GM12872 (cell line): ENCODE results near the gene CYP2W1.

Experiments used
- TF ChIP-seq, protein P1 (sequence below): IDR thresholded peaks from 3 replicates; pipeline ENCODE4 v1.5.1; 2011; ENCODE audit warnings: low read depth, mild to moderate bottlenecking, low read length, moderate library complexity; ENCODE audit not compliant: insufficient read depth

Gene CYP2W1

DNA sequence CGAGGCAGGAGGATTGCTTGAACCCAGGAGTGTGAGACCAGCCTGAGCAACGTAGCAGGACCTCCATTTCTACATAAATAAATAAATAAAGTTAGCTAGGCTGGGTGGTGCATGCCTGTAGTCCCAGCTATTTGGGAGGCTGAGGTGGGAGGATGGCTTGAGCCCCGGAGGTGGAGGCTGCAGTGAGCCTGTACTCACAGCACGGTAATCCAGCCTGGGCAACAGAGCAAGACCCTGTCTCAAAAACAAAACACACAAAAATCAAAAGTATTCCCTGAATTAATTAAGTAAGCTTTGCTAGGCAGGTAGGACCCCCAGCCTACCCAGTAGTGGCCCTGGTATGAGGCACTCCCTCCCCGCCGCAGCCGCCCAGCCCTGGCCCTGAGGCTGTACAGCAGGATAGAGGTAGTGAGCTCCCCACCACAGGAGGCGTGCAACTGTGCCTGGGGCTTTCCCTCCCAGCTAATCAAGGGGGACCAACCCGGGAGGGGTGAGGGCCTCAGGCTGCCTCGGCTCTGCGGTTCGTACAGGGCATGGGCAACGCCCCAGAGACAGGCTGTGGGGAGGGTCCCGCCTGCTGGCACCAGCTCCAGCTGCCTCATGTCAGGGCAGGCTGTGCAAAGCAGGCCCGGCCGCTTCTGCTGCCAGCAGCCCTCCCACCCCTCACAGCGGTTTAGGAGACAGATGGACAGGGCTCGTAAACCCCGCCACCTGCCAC lies 1.0 kb upstream of the CYP2W1 start:
- TF ChIP-seq, protein P1, sequence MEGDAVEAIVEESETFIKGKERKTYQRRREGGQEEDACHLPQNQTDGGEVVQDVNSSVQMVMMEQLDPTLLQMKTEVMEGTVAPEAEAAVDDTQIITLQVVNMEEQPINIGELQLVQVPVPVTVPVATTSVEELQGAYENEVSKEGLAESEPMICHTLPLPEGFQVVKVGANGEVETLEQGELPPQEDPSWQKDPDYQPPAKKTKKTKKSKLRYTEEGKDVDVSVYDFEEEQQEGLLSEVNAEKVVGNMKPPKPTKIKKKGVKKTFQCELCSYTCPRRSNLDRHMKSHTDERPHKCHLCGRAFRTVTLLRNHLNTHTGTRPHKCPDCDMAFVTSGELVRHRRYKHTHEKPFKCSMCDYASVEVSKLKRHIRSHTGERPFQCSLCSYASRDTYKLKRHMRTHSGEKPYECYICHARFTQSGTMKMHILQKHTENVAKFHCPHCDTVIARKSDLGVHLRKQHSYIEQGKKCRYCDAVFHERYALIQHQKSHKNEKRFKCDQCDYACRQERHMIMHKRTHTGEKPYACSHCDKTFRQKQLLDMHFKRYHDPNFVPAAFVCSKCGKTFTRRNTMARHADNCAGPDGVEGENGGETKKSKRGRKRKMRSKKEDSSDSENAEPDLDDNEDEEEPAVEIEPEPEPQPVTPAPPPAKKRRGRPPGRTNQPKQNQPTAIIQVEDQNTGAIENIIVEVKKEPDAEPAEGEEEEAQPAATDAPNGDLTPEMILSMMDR: no peak

DNA sequence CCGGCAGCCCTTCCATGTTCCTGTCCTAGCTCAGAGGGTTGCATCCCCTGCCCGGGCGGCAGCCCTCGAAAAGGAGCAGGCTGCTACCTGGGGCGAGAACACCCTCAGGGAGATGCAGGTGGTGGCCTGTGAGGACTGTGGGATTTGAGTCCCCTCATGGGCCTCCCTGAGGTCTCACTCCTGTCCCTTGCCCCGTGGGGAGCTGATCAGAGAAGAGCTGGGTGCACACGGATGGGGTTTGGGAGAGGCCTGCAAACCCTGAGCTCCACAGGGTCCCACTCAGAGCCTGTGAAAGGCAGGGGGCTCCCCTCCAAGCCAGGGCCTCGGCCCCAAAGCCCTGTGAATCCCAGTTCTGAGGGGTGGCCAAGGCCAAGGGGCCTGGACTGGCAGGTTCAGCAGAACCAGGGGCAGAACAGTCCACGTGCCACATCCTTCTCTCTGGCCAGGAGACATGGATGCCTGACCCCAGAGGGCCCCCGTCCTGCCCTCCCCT lies 424 bp upstream of the CYP2W1 start:
- TF ChIP-seq, protein P1: no peak

DNA sequence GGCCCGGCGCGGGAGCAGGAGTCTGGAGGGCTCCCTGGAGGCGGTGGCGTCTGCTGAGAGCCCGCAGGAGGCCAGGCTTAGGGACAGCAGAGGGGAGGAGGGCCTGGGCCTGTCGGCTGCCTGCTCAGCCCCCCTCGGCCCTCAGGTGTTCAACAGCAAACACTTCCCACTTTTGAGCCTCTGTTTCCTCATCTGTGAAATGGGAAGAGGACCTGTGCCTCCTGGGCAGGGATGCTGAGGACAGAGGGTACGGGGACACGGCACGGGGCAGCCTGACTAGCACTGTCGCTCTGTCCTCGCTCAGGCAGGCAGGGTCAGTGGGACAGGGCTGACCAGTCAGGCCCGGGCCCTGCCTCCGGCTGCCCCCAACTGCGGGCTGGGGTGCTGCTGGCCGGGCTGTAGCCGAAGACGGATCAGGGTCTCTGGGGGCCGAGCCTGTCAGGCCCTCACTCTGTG lies 663 bp downstream of the CYP2W1 start:
- TF ChIP-seq, protein P1: no peak

DNA sequence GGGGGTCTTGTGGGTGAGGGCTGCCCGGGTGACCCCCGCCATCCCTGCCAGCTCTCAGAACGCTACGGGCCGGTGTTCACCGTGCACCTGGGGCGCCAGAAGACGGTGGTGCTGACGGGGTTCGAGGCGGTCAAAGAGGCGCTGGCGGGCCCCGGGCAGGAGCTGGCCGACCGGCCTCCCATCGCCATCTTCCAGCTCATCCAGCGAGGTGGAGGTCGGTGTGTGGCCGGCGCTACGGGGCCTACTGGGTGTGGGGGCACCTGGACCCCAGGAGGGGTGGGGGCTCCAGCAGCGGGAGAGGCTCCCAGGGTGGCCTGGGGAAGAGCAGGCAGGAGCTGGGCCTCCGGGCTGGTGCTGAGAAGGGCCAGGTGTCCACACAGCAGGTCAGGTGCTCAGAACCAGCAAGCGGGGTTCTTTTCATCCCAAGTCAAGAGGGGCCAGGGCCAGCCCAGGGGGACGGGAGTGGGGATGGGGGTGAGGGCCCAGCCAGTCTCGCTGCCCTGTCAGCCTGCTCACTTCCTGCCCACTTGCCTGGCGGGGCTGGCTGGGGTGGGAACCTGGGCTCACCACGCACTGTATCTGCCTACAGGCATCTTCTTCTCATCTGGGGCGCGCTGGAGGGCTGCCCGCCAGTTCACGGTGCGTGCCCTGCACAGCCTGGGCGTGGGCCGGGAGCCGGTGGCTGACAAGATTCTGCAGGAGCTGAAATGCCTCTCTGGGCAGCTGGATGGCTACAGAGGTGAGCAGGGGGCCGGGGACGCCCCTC lies 1.6 kb downstream of the CYP2W1 start:
- TF ChIP-seq, protein P1: no peak

DNA sequence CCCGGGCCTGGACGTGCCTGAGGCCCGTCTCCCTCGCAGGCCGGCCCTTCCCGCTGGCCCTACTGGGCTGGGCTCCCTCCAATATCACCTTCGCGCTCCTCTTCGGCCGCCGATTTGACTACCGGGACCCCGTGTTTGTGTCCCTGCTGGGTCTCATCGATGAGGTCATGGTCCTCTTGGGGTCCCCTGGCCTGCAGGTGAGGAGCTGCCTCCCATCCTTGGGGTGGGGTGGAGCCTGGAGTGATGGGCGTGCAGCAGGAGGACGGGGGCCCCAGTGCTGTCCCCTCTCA lies 2.1 kb downstream of the CYP2W1 start:
- TF ChIP-seq, protein P1: no peak

DNA sequence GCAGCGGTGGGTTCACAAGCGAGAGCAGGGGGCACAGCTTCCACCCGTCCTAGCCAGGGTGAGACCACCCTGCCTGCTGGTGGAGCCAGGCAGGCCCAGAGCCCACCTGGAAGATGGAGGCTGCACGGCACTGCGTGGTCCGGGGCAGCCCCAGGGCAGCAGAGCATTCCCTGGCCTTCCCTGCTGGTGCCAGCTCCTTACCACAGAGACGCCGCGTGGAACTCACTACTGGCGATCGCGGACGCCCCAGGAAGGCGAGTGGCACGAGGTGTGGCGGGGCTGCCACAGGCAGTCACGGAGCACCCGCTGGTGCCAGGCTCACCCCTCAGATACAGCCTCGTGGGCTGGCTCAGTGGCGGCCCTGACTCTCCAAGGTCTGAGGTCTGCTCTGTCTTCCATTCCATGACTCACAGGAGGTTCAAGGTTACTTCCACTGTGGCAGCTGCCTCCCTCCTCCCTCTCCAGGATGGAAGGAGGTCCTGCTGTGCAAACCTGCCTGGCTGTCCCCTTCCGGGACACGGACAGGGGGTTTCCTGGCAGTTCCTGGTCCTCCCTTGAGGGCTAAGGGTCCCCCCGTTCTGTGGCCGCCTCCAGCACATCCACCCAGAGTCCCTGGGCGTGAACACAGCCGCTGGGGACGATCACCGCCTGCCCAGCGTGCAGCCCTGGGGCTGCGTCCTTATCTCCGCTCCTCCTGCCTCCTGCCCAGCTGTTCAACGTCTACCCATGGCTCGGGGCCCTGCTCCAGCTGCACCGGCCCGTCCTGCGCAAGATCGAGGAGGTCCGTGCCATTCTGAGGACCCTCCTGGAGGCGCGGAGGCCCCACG lies 3.1 kb downstream of the CYP2W1 start:
- TF ChIP-seq, protein P1: no peak
